ENCODE results near the gene TNFRSF9.

The TNFRSF9 gene

DNA sequence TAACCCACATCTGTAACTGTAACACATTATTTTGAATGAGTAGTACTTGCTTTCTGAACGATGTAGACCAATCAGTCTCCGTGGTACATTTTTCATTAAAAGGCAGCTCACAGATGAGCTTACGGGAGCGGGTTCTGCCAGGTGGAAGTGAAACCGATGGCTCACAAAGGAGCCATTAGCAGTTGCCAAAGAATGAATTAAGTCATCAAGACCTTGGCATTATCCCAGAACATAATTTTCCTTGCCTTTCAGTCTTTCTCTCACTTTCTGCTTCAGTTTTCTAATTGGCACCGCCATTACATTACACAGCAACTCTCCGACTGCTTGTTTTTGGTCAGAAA is 54.3 kb downstream of the TNFRSF9 start:
- Histone ChIP-seq H3K79me1 (replicated peaks; ENCODE audit: low read length, poor library complexity, severe bottlenecking) (no peaks in the 10 kb centered on the region), H3K36me3 (ENCODE audit: control insufficient read depth in 1 of 2, insufficient read depth in 2 of 2, low read depth in 1 of 2, low read length in 2 of 2) (no peaks in the 10 kb centered on the region), H3K4me1 (ENCODE audit: control insufficient read depth, insufficient read depth, low read depth, low read length) (no peaks in the 10 kb centered on the region), H3K9me3 (ENCODE audit: control insufficient read depth, low read length) (no peaks in the 10 kb centered on the region), H2BK15ac (ENCODE audit: low read depth, poor library complexity, severe bottlenecking) (no peak overlapping the region), H3K9ac (ENCODE audit: low read length) (no peak overlapping the region), H2AK5ac (ENCODE audit: low read length, severe bottlenecking) (no peak overlapping the region), H3K27ac (ENCODE audit: low read length, poor library complexity, severe bottlenecking) (no peak overlapping the region), H2BK120ac (ENCODE audit: low read depth, low read length) (no peak overlapping the region), H3K4ac (ENCODE audit: low read depth in 1 of 2, low read length in 2 of 2) (no peak overlapping the region), H3K4me2 (ENCODE audit: low read length, poor library complexity, severe bottlenecking) (no peak overlapping the region), H2BK5ac (ENCODE audit: low read depth, low read length, poor library complexity, severe bottlenecking) (no peak overlapping the region), H3K27me3 (ENCODE audit: control insufficient read depth in 1 of 2, insufficient read depth in 1 of 2, low read length in 2 of 2) (peaks cover 10 to 14% of the 10 kb centered on the region in 2 experiments), H2BK12ac (ENCODE audit: low read length in 2 of 2) (no peak overlapping the region), H4K8ac (ENCODE audit: low read length) (no peak overlapping the region), H3K18ac (ENCODE audit: low read depth in 1 of 2, low read length in 2 of 2) (no peak overlapping the region), H3K4me3 (ENCODE audit: insufficient read depth in 1 of 2, low read depth in 1 of 2, low read length in 2 of 2) (no peak overlapping the region), H2AFZ (ENCODE audit: low read depth, low read length) (no peak overlapping the region), H4K91ac (ENCODE audit: low read length) (no peak overlapping the region), H3K23ac (ENCODE audit: low read length in 2 of 2) (no peak overlapping the region), H3K14ac (ENCODE audit: low read length in 2 of 2) (no peak overlapping the region)
- 94% methylated on average over 7 of the region's 7 CpGs for WGBS
- DNase-seq, result no peak

- Histone ChIP-seq H2AFZ (ENCODE audit: low read depth, low read length) (no peak overlapping the region), H3K23ac (ENCODE audit: low read length in 2 of 2) (no peak overlapping the region), H3K27me3 (ENCODE audit: control insufficient read depth in 1 of 2, insufficient read depth in 1 of 2, low read length in 2 of 2) (peaks cover 10 to 14% of the 10 kb centered on the region in 2 experiments), H2BK5ac (ENCODE audit: low read depth, low read length, poor library complexity, severe bottlenecking) (no peak overlapping the region), H2AK5ac (ENCODE audit: low read length, severe bottlenecking) (no peak overlapping the region), H3K4me2 (ENCODE audit: low read length, poor library complexity, severe bottlenecking) (no peak overlapping the region), H3K79me1 (replicated peaks; ENCODE audit: low read length, poor library complexity, severe bottlenecking) (no peaks in the 10 kb centered on the region), H3K14ac (ENCODE audit: low read length in 2 of 2) (no peak overlapping the region), H2BK120ac (ENCODE audit: low read depth, low read length) (no peak overlapping the region), H4K8ac (ENCODE audit: low read length) (no peak overlapping the region), H3K4me1 (ENCODE audit: control insufficient read depth, insufficient read depth, low read depth, low read length) (no peaks in the 10 kb centered on the region), H4K91ac (ENCODE audit: low read length) (no peak overlapping the region), H3K9ac (ENCODE audit: low read length) (no peak overlapping the region), H3K18ac (ENCODE audit: low read depth in 1 of 2, low read length in 2 of 2) (no peak overlapping the region), H3K4ac (ENCODE audit: low read depth in 1 of 2, low read length in 2 of 2) (no peak overlapping the region), H3K27ac (ENCODE audit: low read length, poor library complexity, severe bottlenecking) (no peak overlapping the region), H2BK15ac (ENCODE audit: low read depth, poor library complexity, severe bottlenecking) (no peak overlapping the region), H3K4me3 (ENCODE audit: insufficient read depth in 1 of 2, low read depth in 1 of 2, low read length in 2 of 2) (no peak overlapping the region), H3K36me3 (ENCODE audit: control insufficient read depth in 1 of 2, insufficient read depth in 2 of 2, low read depth in 1 of 2, low read length in 2 of 2) (no peaks in the 10 kb centered on the region), H2BK12ac (ENCODE audit: low read length in 2 of 2) (no peak overlapping the region), H3K9me3 (ENCODE audit: control insufficient read depth, low read length) (no peaks in the 10 kb centered on the region)
- no peak for DNase-seq
- WGBS, result 54% methylated on average over 17 of the region's 27 CpGs
Measured at GRCh38 chr1:7885513-7886404, 54.9 kb downstream of the TNFRSF9 start.

- Histone ChIP-seq H2AK5ac (ENCODE audit: low read length, severe bottlenecking) (no peak overlapping the region), H3K23ac (ENCODE audit: low read length in 2 of 2) (no peak overlapping the region), H4K91ac (ENCODE audit: low read length) (no peak overlapping the region), H3K4me3 (ENCODE audit: insufficient read depth in 1 of 2, low read depth in 1 of 2, low read length in 2 of 2) (no peak overlapping the region), H3K79me1 (replicated peaks; ENCODE audit: low read length, poor library complexity, severe bottlenecking) (no peaks in the 10 kb centered on the region), H2BK12ac (ENCODE audit: low read length in 2 of 2) (no peak overlapping the region), H3K27ac (ENCODE audit: low read length, poor library complexity, severe bottlenecking) (no peak overlapping the region), H3K14ac (ENCODE audit: low read length in 2 of 2) (no peak overlapping the region), H2BK120ac (ENCODE audit: low read depth, low read length) (no peak overlapping the region), H3K27me3 (ENCODE audit: control insufficient read depth in 1 of 2, insufficient read depth in 1 of 2, low read length in 2 of 2) (peaks cover 10 to 14% of the 10 kb centered on the region in 2 experiments), H2BK5ac (ENCODE audit: low read depth, low read length, poor library complexity, severe bottlenecking) (no peak overlapping the region), H3K36me3 (ENCODE audit: control insufficient read depth in 1 of 2, insufficient read depth in 2 of 2, low read depth in 1 of 2, low read length in 2 of 2) (no peaks in the 10 kb centered on the region), H2BK15ac (ENCODE audit: low read depth, poor library complexity, severe bottlenecking) (no peak overlapping the region), H3K9ac (ENCODE audit: low read length) (no peak overlapping the region), H3K4me2 (ENCODE audit: low read length, poor library complexity, severe bottlenecking) (no peak overlapping the region), H4K8ac (ENCODE audit: low read length) (no peak overlapping the region), H3K4ac (ENCODE audit: low read depth in 1 of 2, low read length in 2 of 2) (no peak overlapping the region), H3K18ac (ENCODE audit: low read depth in 1 of 2, low read length in 2 of 2) (no peak overlapping the region), H3K9me3 (ENCODE audit: control insufficient read depth, low read length) (no peaks in the 10 kb centered on the region), H2AFZ (ENCODE audit: low read depth, low read length) (no peak overlapping the region), H3K4me1 (ENCODE audit: control insufficient read depth, insufficient read depth, low read depth, low read length) (no peaks in the 10 kb centered on the region)
- WGBS, result 91% methylated on average over 1 of the region's 1 CpG
- no peak for DNase-seq
Measured at GRCh38 chr1:7884757-7885156, 55.9 kb downstream of the TNFRSF9 start.

GRCh38 chr1:7879228-7879627 is 61.4 kb downstream of the TNFRSF9 start:
- Histone ChIP-seq H3K14ac (ENCODE audit: low read length in 2 of 2) (no peak overlapping the region), H2BK120ac (ENCODE audit: low read depth, low read length) (no peak overlapping the region), H3K4me2 (ENCODE audit: low read length, poor library complexity, severe bottlenecking) (no peak overlapping the region), H2AK5ac (ENCODE audit: low read length, severe bottlenecking) (no peak overlapping the region), H2BK15ac (ENCODE audit: low read depth, poor library complexity, severe bottlenecking) (no peak overlapping the region), H2BK5ac (ENCODE audit: low read depth, low read length, poor library complexity, severe bottlenecking) (no peak overlapping the region), H2AFZ (ENCODE audit: low read depth, low read length) (no peak overlapping the region), H3K79me1 (replicated peaks; ENCODE audit: low read length, poor library complexity, severe bottlenecking) (no peaks in the 10 kb centered on the region), H4K8ac (ENCODE audit: low read length) (no peak overlapping the region), H2BK12ac (ENCODE audit: low read length in 2 of 2) (no peak overlapping the region), H3K23ac (ENCODE audit: low read length in 2 of 2) (no peak overlapping the region), H3K27me3 (ENCODE audit: control insufficient read depth in 1 of 2, insufficient read depth in 1 of 2, low read length in 2 of 2) (peaks cover 3 to 4% of the 10 kb centered on the region in 2 experiments), H3K9ac (ENCODE audit: low read length) (no peak overlapping the region), H4K91ac (ENCODE audit: low read length) (no peak overlapping the region), H3K4me3 (ENCODE audit: insufficient read depth in 1 of 2, low read depth in 1 of 2, low read length in 2 of 2) (no peak overlapping the region), H3K18ac (ENCODE audit: low read depth in 1 of 2, low read length in 2 of 2) (no peak overlapping the region), H3K36me3 (ENCODE audit: control insufficient read depth in 1 of 2, insufficient read depth in 2 of 2, low read depth in 1 of 2, low read length in 2 of 2) (no peaks in the 10 kb centered on the region), H3K4me1 (ENCODE audit: control insufficient read depth, insufficient read depth, low read depth, low read length) (no peaks in the 10 kb centered on the region), H3K9me3 (ENCODE audit: control insufficient read depth, low read length) (peaks cover 5% of the 10 kb centered on the region), H3K4ac (ENCODE audit: low read depth in 1 of 2, low read length in 2 of 2) (no peak overlapping the region), H3K27ac (ENCODE audit: low read length, poor library complexity, severe bottlenecking) (no peak overlapping the region)
- DNase-seq, result no peak
- whole genome bisulfite sequencing, result 94% methylated on average over 3 of the region's 3 CpGs
